ENCODE measurements around the gene GLB1L2. TPM values are rescaled to one million over a fixed set of nuclear protein-coding genes. Genes with fewer than 3 reads are reported as not detected.

The GLB1L2 gene
- total and polyA plus RNA-seq, 8 donors = 4.2 to 10.1 (median 6.9) TPM

DNA sequence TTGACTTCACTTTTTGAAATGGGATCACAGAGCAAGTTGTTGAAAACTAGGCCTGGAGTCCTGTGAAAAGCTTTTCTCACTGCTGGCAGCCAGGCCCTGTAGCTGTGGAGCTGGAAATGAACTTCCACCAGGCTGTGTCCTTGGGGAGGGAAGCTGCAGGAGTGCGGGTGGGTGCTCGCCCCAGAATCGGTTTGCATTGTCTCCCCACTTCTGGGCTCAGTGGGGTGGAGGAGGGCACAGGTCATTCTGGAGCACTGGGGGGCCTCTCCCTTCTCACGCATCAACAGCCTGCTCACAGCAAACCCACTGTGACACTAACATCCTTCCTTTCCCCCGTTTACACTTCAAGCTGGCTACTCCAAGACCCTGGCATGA is 15.2 kb downstream of the GLB1L2 start:
- Histone ChIP-seq H3K4me3 (no peak overlapping the region), H3K9me3 (no peaks in the 10 kb centered on the region), H3K4me1 (no peaks in the 10 kb centered on the region), H3K27ac (no peak overlapping the region), H3K36me3 (no peaks in the 10 kb centered on the region), H3K27me3 (no peaks in the 10 kb centered on the region)
- 79 to 81% methylated on average over 5 of the region's 5 CpGs for WGBS, 2 donors
- DNase-seq = peak in 1 of 6 donors; percentile 14
- intact Hi-C loops (cut with DNase I) = no loop called here
- no peak for ATAC-seq
- no peak for TF ChIP-seq CTCF (IDR thresholded peaks at IDR 0.05)
- FAIRE-seq = no peak

GRCh38 chr11:134347441-134347840 is 15.7 kb downstream of the GLB1L2 start:
- Histone ChIP-seq H3K36me3 (no peaks in the 10 kb centered on the region), H3K27me3 (no peaks in the 10 kb centered on the region), H3K9me3 (no peaks in the 10 kb centered on the region), H3K27ac (no peak overlapping the region), H3K4me3 (no peak overlapping the region), H3K4me1 (no peaks in the 10 kb centered on the region)
- intact Hi-C loops (cut with DNase I) = no loop called here
- TF ChIP-seq CTCF (IDR thresholded peaks at IDR 0.05) = no peak
- ATAC-seq = no peak
- peak in 1 of 6 donors; percentile 19 for DNase-seq
- FAIRE-seq = no peak
- 84 to 93% methylated on average over 10 of the region's 10 CpGs for WGBS, 2 donors

DNA sequence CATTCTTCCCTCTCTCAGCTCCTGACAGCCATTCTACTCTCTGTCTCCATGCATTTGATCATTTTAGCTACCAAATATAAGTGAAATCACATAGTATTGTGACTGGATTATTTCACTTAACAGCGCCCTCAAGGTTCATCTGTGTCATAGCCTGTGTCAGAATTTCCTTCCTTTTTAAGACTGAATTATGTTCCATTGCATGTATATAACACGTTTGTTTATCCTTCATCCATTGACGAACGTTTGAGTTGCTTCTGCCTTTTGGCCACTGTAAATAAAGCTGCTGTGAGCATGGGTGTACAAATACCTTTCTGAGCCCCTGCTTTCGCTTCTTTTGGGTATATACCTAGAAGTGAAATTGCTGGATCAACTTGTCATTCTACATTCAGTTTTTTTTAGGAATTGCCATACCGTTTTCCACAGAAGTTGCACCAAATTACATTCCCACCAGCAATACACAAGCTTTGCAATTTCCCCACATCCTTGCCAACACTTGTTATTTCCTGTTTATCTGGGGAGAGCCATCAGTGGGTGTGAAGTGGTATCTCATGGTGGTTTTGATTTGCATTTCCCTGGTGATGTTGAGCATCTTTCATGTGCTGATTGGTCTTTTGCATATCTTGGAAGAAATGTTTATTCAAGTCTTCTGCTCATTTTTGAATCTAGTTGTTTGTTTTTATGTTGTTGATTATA is 17.5 kb downstream of the GLB1L2 start:
- Histone ChIP-seq H3K27ac (no peak overlapping the region), H3K36me3 (no peaks in the 10 kb centered on the region), H3K9me3 (no peaks in the 10 kb centered on the region), H3K27me3 (no peaks in the 10 kb centered on the region), H3K4me1 (no peaks in the 10 kb centered on the region), H3K4me3 (no peak overlapping the region)
- DNase-seq = no peak
- WGBS, 2 donors = 64 to 74% methylated on average over 6 of the region's 6 CpGs
- no peak for ATAC-seq
- no peak for FAIRE-seq
- TF ChIP-seq CTCF (IDR thresholded peaks at IDR 0.05) = no peak
- intact Hi-C loops (cut with DNase I) = no loop called here

DNA sequence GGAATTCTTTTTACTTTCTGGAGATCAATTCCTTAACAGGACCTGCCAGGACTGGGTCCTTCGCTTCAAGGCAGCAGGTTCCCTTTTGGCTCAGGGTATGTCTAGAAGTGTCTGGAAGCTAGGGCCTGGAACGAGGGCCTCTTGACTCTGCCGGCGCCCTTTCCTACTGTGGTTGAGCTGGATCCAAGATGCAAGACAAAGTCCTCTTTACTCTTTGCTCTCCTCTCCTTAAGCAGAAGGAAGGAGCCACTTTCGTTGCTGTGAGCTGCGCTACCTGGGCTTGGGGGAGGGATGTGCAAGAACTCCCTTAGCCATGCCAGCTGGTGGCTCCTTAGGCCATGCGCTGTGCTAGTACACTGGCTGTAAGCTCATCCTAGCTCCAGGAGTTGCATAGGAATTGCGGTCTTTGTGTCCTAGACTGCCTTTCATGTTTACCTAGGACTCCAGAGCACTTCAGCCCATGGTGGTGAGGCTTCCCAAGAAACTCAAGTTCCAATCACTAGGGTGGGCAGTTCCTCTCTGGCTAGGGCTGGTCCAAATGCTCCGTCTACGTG is 18.1 kb downstream of the GLB1L2 start:
- H3K9me3 ChIP-seq = no peaks in the 10 kb centered on the region
- intact Hi-C loops (cut with DNase I) = no loop called here

More for the DNA sequence above, 18.1 kb downstream of the GLB1L2 start:
- TF ChIP-seq CTCF (IDR thresholded peaks at IDR 0.05) = no peak
- H3K4me1 ChIP-seq = no peaks in the 10 kb centered on the region
- no peak overlapping the region for H3K27ac ChIP-seq
- 90 to 93% methylated on average over 10 of the region's 10 CpGs for WGBS, 2 donors
- no peaks in the 10 kb centered on the region for H3K36me3 ChIP-seq
- ATAC-seq (no peak), FAIRE-seq (no peak), DNase-seq (peak in 1 of 6 donors; percentile 30)
- H3K27me3 ChIP-seq = no peaks in the 10 kb centered on the region
- no peak overlapping the region for H3K4me3 ChIP-seq

All from pancreas (tissue), 10 donors.